ENCODE data around the gene MALSU1. TPM values are rescaled to one million over a fixed set of nuclear protein-coding genes. Genes with fewer than 3 reads are reported as not detected.

Gene MALSU1
- polyA plus RNA-seq, 4 donors, result 34.4 to 42.7 (median 36.2) TPM

DNA sequence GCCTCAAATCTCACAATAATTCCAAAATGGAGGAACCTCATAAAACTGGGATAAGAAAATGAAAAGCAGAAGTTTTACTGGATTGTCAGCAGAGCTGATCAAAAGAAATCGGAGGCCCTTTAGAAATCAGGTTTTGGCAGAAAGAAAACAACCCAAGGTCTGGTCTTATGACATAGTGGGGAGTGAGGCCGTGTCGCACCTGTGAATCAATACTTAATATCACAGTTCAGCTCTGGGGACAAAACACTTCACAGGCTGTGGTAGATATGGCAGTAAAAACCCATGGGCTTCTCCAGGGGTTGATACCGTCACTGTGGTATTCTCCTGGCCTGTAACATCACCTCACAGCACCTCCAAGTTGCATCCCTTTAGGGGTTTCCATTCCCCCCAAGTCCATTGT lies 6.5 kb upstream of the MALSU1 start:
- 87 to 94% (median 90%) methylated on average over 4 of the region's 4 CpGs for WGBS, 3 donors
- Histone ChIP-seq H3K9me3 (ENCODE audit: control insufficient read depth in 2 of 2, insufficient read depth in 1 of 2, low read depth in 1 of 2, low read length in 1 of 2) (no peaks in the 10 kb centered on the region), H3K36me3 (ENCODE audit: control insufficient read depth in 3 of 3, insufficient read depth in 2 of 3, low read depth in 1 of 3, low read length in 3 of 3) (no peaks in the 10 kb centered on the region), H3K4me3 (ENCODE audit: low read depth in 1 of 3, low read length in 3 of 3) (no peak overlapping the region), H3K4me1 (ENCODE audit: control insufficient read depth in 3 of 3, insufficient read depth in 2 of 3, low read depth in 1 of 3, low read length in 2 of 3) (peaks cover 0 to 3% (median 0%) of the 10 kb centered on the region in 3 donors), H3K27ac (ENCODE audit: low read depth in 1 of 3, low read length in 2 of 3) (no peak overlapping the region), H3K27me3 (ENCODE audit: control insufficient read depth in 3 of 3, insufficient read depth in 3 of 3, low read length in 3 of 3) (no peaks in the 10 kb centered on the region)
- no peak for FAIRE-seq
- no peak for DNase-seq

DNA sequence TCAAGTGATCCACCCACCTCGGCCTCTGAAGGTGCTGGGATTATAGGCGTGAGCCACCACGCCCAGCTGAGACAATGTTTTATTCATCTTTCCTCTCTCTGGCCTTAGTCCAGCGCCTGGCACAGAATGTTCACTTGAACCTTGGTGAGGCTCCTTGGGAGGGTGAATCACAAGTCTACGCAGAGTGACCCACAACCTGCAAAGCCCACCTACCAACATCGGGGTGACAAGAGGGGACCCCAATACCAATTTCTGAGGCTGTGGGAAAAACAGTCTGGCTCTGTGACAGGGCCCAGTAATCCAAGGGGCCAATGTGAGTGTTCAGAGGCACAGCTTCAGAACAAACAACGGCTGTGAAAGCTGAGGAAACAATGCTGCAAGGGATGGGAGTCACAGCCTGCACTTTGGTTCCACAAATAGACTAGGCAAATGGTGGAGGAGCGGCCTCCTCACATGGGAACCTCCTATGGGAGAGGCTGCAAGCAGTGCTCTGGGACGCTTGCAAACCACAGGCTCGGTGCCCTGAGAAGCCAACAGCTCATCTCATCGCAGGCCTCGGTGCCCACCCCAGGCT lies 5.6 kb upstream of the MALSU1 start:
- no peak for FAIRE-seq
- H3K9me3 ChIP-seq (ENCODE audit: control insufficient read depth in 2 of 2, insufficient read depth in 1 of 2, low read depth in 1 of 2, low read length in 1 of 2), result no peaks in the 10 kb centered on the region

DNA sequence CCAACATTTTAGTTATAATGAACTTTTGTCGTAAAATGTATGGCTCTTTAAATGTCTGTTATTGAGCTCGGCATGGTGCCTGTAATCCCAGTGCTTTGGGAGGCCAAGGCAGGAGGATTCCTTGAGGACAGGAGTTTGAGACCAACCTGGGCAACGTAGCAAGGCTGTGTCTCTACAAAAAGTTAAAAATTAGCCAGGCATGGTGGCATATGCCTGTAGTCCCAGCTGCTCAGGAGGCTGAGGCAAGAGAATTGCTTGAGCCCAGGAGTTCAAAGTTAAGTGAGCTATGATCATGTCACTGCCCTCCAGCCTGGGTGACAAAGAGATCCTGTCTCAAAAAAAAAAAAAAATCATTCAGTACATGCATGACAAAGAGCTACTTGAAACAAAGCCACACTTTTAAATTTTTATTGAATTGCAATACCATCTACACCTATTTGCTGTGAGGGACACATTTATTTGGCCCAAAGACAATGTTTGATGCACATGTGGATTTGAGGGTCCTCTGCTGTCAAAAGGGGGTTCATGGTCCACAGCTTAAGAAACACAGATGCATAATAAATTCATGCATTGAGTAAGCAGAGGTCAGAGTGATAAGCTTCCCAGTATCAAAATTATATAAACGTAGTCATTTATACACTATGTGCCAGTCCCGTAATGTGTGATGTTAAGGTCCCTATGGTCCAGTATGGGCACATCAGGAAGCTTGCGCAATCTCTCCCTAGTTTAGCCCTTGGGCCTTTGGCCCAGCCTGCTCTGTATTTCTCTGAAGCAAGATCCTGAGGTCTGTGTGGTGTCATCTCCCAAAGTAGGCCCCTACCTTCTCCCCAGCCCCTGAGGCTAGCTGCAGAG lies 4.4 kb upstream of the MALSU1 start:
- no peaks in the 10 kb centered on the region for H3K27me3 ChIP-seq (ENCODE audit: control insufficient read depth in 3 of 3, insufficient read depth in 3 of 3, low read length in 3 of 3)
- DNase-seq (no peak), FAIRE-seq (no peak)
- no peaks in the 10 kb centered on the region for H3K36me3 ChIP-seq (ENCODE audit: control insufficient read depth in 3 of 3, insufficient read depth in 2 of 3, low read depth in 1 of 3, low read length in 3 of 3)
- 67 to 79% (median 74%) methylated on average over 6 of the region's 6 CpGs for WGBS, 3 donors
- H3K9me3 ChIP-seq (ENCODE audit: control insufficient read depth in 2 of 2, insufficient read depth in 1 of 2, low read depth in 1 of 2, low read length in 1 of 2), result no peaks in the 10 kb centered on the region
- H3K27ac ChIP-seq (ENCODE audit: low read depth in 1 of 3, low read length in 2 of 3), result no peak overlapping the region
- H3K4me1 ChIP-seq (ENCODE audit: control insufficient read depth in 3 of 3, insufficient read depth in 2 of 3, low read depth in 1 of 3, low read length in 2 of 3), result peaks cover 0 to 7% (median 0%) of the 10 kb centered on the region in 3 donors
- H3K4me3 ChIP-seq (ENCODE audit: low read depth in 1 of 3, low read length in 3 of 3), result no peak overlapping the region

More for the DNA sequence above, 5.6 kb upstream of the MALSU1 start:
- WGBS, 3 donors, result 68 to 85% (median 70%) methylated on average over 12 of the region's 12 CpGs
- peaks cover 0 to 6% (median 0%) of the 10 kb centered on the region in 3 donors for H3K4me1 ChIP-seq (ENCODE audit: control insufficient read depth in 3 of 3, insufficient read depth in 2 of 3, low read depth in 1 of 3, low read length in 2 of 3)
- no peak for DNase-seq
- H3K36me3 ChIP-seq (ENCODE audit: control insufficient read depth in 3 of 3, insufficient read depth in 2 of 3, low read depth in 1 of 3, low read length in 3 of 3), result no peaks in the 10 kb centered on the region
- H3K27ac ChIP-seq (ENCODE audit: low read depth in 1 of 3, low read length in 2 of 3), result no peak overlapping the region
- H3K27me3 ChIP-seq (ENCODE audit: control insufficient read depth in 3 of 3, insufficient read depth in 3 of 3, low read length in 3 of 3), result no peaks in the 10 kb centered on the region
- H3K4me3 ChIP-seq (ENCODE audit: low read depth in 1 of 3, low read length in 3 of 3), result no peak overlapping the region

DNA sequence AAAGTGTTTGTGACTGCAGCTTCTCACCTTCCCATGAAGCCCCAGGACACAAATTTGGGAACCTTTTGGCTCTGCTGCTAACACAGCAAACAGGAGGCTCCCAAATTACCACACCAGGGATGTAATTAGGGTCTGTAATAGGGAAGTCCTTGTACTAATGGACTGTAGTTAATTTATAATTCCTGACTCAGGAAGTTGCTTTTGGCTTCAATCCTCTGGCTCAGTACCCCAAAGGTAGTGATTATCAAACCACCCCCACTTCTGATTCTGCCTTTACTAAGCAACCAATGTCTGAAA lies 3.8 kb upstream of the MALSU1 start:
- Histone ChIP-seq H3K36me3 (ENCODE audit: control insufficient read depth in 3 of 3, insufficient read depth in 2 of 3, low read depth in 1 of 3, low read length in 3 of 3) (no peaks in the 10 kb centered on the region), H3K9me3 (ENCODE audit: control insufficient read depth in 2 of 2, insufficient read depth in 1 of 2, low read depth in 1 of 2, low read length in 1 of 2) (no peaks in the 10 kb centered on the region), H3K4me1 (ENCODE audit: control insufficient read depth in 3 of 3, insufficient read depth in 2 of 3, low read depth in 1 of 3, low read length in 2 of 3) (peaks cover 0 to 9% (median 2%) of the 10 kb centered on the region in 3 donors), H3K27me3 (ENCODE audit: control insufficient read depth in 3 of 3, insufficient read depth in 3 of 3, low read length in 3 of 3) (no peaks in the 10 kb centered on the region), H3K27ac (ENCODE audit: low read depth in 1 of 3, low read length in 2 of 3) (no peak overlapping the region), H3K4me3 (ENCODE audit: low read depth in 1 of 3, low read length in 3 of 3) (no peak overlapping the region)
- FAIRE-seq, result no peak
- DNase-seq, result no peak

DNA sequence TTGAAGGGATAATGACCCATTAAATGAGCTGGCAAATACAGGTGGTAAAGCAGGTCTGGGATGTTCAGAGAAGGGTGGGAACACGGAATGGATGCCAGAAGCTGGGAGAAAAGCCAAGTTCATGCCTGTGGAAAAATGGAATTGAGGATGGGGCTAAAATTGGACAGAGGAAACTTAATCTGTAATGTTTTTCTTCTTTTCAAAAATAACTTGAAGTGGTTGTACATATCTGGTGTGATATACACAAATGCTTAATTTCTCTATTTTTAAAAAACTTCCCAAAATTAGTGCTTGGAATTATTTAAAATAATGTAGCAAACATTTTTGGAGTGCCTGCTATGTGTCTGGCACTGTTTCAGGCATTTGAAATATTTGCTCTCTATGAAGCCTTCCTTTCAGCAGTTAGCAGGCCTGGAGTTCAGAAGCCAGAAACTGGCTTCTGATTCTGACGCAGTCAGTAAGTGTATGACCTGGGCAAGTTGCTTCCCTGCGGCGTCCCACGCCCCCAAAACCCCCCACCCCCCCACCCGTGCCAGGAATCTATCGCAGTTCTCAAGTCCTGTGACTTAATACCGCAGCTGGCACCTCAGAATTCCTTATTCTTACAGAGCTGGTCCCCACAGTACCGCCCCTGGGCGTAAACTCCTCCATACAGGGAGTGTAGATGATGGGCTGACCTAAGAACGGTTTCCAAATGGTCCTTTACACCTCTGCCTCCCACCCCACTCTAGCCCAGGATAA lies 828 bp upstream of the MALSU1 start:
- Histone ChIP-seq H3K9me3 (ENCODE audit: control insufficient read depth in 2 of 2, insufficient read depth in 1 of 2, low read depth in 1 of 2, low read length in 1 of 2) (no peaks in the 10 kb centered on the region), H3K4me1 (ENCODE audit: control insufficient read depth in 3 of 3, insufficient read depth in 2 of 3, low read depth in 1 of 3, low read length in 2 of 3) (peaks cover 0 to 15% (median 8%) of the 10 kb centered on the region in 3 donors), H3K4me3 (ENCODE audit: low read depth in 1 of 3, low read length in 3 of 3) (peak overlapping the region in 1 of 3 donors; percentile 86), H3K36me3 (ENCODE audit: control insufficient read depth in 3 of 3, insufficient read depth in 2 of 3, low read depth in 1 of 3, low read length in 3 of 3) (peaks cover 0 to under 1% (median 0%) of the 10 kb centered on the region in 3 donors), H3K27ac (ENCODE audit: low read depth in 1 of 3, low read length in 2 of 3) (peak overlapping the region in 2 of 3 donors; percentile 56 to 81), H3K27me3 (ENCODE audit: control insufficient read depth in 3 of 3, insufficient read depth in 3 of 3, low read length in 3 of 3) (no peaks in the 10 kb centered on the region)
- WGBS, 3 donors, result 80 to 91% (median 85%) methylated on average over 11 of the region's 11 CpGs
- FAIRE-seq (no peak), DNase-seq (no peak)

DNA sequence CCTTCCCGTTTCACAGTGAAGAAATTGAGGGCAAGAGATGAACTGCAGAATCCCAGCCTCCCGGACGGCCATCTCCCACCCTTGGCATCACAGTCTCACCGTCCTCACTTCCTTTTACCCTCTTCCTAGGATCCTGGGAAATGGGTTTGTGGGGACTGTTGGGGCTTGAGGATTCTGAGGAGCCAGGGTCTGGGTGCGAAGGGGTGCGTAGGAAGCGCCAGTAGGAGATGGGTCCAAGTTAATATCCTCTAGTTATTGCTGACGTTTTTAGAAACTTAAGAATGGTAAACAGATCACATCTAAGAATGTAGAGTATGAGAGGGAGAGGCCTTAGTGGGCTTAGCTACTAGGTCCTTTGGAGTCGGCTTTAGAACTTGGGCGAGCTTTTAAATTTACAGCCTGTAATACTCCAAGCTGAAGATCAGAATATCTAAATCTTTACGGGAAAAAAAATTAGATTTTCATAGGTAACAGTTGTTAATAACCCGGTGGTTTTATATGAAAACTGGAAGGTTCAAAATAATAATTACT lies 696 bp downstream of the MALSU1 start:
- WGBS, 3 donors, result 7 to 13% (median 7%) methylated on average over 12 of the region's 12 CpGs
- H3K36me3 ChIP-seq (ENCODE audit: control insufficient read depth in 3 of 3, insufficient read depth in 2 of 3, low read depth in 1 of 3, low read length in 3 of 3), result peaks cover 0 to 7% (median 0%) of the 10 kb centered on the region in 3 donors
- FAIRE-seq (no peak), DNase-seq (peak in 1 of 2 donors; percentile 13)
- H3K9me3 ChIP-seq (ENCODE audit: control insufficient read depth in 2 of 2, insufficient read depth in 1 of 2, low read depth in 1 of 2, low read length in 1 of 2), result no peaks in the 10 kb centered on the region
- H3K27me3 ChIP-seq (ENCODE audit: control insufficient read depth in 3 of 3, insufficient read depth in 3 of 3, low read length in 3 of 3), result no peaks in the 10 kb centered on the region
- H3K27ac ChIP-seq (ENCODE audit: low read depth in 1 of 3, low read length in 2 of 3), result peak overlapping the region in 2 of 3 donors; percentile 70 to 81
- H3K4me1 ChIP-seq (ENCODE audit: control insufficient read depth in 3 of 3, insufficient read depth in 2 of 3, low read depth in 1 of 3, low read length in 2 of 3), result peaks cover 0 to 15% (median 8%) of the 10 kb centered on the region in 3 donors
- H3K4me3 ChIP-seq (ENCODE audit: low read depth in 1 of 3, low read length in 3 of 3), result peak overlapping the region; percentile 77 to 91 (median 86)

DNA sequence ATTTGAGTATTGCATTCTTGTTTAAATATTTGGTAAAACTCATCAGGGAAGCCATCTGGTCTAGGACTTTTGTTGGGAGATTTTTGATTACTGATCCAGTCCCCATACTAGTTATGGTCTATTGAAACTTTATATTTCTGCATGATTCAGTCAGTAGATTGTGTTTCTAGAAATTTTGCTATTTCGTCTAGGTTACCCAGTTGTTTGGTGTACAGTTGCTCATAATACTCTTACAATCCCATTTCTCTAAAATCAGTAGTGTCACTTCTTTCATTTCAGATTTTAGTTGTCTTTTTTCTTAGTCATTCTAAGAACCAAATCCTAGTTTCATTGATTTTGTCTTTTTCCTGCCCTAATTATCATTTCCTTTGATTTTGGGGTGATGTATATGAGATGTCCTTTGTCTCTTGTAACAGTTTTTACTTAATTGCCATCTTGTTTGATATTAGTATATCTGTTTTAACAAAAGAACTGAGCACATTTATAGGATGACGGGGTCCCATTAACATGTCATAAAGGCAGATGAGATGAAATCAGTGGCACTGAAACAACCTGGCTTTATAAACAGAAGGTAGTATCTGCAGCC lies 7.9 kb downstream of the MALSU1 start:
- H3K27ac ChIP-seq (ENCODE audit: low read depth in 1 of 3, low read length in 2 of 3), result no peak overlapping the region
- H3K36me3 ChIP-seq (ENCODE audit: control insufficient read depth in 3 of 3, insufficient read depth in 2 of 3, low read depth in 1 of 3, low read length in 3 of 3), result peaks cover 0 to 18% (median 8%) of the 10 kb centered on the region in 3 donors
- H3K9me3 ChIP-seq (ENCODE audit: control insufficient read depth in 2 of 2, insufficient read depth in 1 of 2, low read depth in 1 of 2, low read length in 1 of 2), result no peaks in the 10 kb centered on the region
- no peak overlapping the region for H3K4me3 ChIP-seq (ENCODE audit: low read depth in 1 of 3, low read length in 3 of 3)
- WGBS, 3 donors, result 79 to 98% (median 84%) methylated on average over 2 of the region's 2 CpGs
- no peaks in the 10 kb centered on the region for H3K27me3 ChIP-seq (ENCODE audit: control insufficient read depth in 3 of 3, insufficient read depth in 3 of 3, low read length in 3 of 3)
- no peak for DNase-seq
- H3K4me1 ChIP-seq (ENCODE audit: control insufficient read depth in 3 of 3, insufficient read depth in 2 of 3, low read depth in 1 of 3, low read length in 2 of 3), result no peaks in the 10 kb centered on the region
- no peak for FAIRE-seq

DNA sequence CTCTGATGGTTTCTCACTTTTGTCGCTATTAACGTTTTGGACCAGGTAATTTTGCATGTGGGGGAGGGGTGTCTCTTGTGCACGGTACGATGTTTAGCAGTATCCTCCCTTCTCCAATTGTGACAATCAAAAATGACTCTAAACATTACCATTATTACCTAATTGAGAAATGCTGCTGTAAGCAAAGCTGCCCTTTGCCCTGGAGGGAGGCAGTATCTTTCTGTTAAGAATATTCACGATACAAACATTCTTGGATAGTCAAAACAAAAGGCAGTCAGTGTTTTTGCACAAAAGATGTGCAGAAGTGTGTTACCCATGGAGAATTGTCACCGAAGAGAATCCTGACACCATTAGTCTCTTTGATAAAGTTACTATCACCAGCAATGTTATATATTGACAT lies 9.6 kb downstream of the MALSU1 start:
- FAIRE-seq (no peak), DNase-seq (no peak)
- 86 to 89% (median 86%) methylated on average over 6 of the region's 6 CpGs for WGBS, 3 donors
- Histone ChIP-seq H3K27me3 (ENCODE audit: control insufficient read depth in 3 of 3, insufficient read depth in 3 of 3, low read length in 3 of 3) (no peaks in the 10 kb centered on the region), H3K4me1 (ENCODE audit: control insufficient read depth in 3 of 3, insufficient read depth in 2 of 3, low read depth in 1 of 3, low read length in 2 of 3) (no peaks in the 10 kb centered on the region), H3K9me3 (ENCODE audit: control insufficient read depth in 2 of 2, insufficient read depth in 1 of 2, low read depth in 1 of 2, low read length in 1 of 2) (no peaks in the 10 kb centered on the region), H3K27ac (ENCODE audit: low read depth in 1 of 3, low read length in 2 of 3) (no peak overlapping the region), H3K36me3 (ENCODE audit: control insufficient read depth in 3 of 3, insufficient read depth in 2 of 3, low read depth in 1 of 3, low read length in 3 of 3) (peaks cover 0 to 16% (median 8%) of the 10 kb centered on the region in 3 donors), H3K4me3 (ENCODE audit: low read depth in 1 of 3, low read length in 3 of 3) (no peak overlapping the region)

Measured in small intestine (tissue), 7 donors.